ENCODE data around the gene SYNPR.

The SYNPR gene

GRCh38 chr3:63364495-63364894 is 86.4 kb downstream of the SYNPR start:
- no peak for TF ChIP-seq CTCF (IDR thresholded peaks at IDR 0.05; ENCODE audit: low read length, missing control alignments)
- peak; percentile 67 for DNase-seq (ENCODE audit: low read depth)
- H3K4me3 ChIP-seq (replicated peaks; ENCODE audit: low read depth, low read length) = no peak overlapping the region

GRCh38 chr3:63364910-63365309 is 86.8 kb downstream of the SYNPR start:
- no peak for DNase-seq (ENCODE audit: low read depth)
- TF ChIP-seq CTCF (IDR thresholded peaks at IDR 0.05; ENCODE audit: low read length, missing control alignments) = peak; percentile 14
- H3K4me3 ChIP-seq (replicated peaks; ENCODE audit: low read depth, low read length) = no peak overlapping the region

DNA sequence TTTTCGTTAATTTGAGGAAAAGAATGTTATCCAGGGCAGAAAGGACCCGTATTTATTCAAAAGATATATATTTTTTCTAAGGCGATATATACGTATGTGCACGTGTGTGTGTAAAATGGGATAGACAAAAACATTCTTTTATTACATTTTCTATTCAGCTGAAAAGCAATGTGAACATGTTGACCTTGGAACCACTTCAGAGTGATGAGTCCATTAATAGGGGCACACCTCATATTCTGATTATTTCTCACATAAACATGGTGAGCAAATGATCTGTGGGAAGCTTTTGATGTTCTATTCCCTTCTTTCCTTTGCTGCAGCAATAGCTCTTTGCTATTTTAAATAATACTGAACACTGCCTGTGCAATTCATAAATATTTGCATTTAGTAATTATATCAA is 87.6 kb downstream of the SYNPR start:
- no peak overlapping the region for H3K4me3 ChIP-seq (replicated peaks; ENCODE audit: low read depth, low read length)
- TF ChIP-seq CTCF (IDR thresholded peaks at IDR 0.05; ENCODE audit: low read length, missing control alignments) = no peak
- DNase-seq (ENCODE audit: low read depth) = no peak

DNA sequence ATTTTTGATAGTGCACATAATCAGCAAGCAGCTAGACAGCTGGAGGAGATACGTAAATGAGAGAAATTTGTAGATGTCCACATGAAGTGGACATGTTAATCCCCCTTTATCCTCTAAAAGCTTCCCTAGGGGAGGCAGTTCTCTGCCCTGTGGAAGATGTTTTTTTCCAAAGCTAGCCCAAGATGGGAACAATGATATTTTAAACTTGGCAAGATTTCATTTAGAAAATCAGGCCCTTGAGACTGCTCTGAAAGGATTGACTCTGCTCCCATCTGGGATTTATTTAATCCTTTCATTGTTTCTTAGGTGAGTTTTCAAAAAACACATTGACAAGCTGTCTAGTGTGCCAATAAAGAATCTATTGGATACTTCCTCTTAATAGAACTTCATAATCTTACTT is 92.0 kb downstream of the SYNPR start:
- no peak for TF ChIP-seq CTCF (IDR thresholded peaks at IDR 0.05; ENCODE audit: low read length, missing control alignments)
- no peak overlapping the region for H3K4me3 ChIP-seq (replicated peaks; ENCODE audit: low read depth, low read length)
- DNase-seq (ENCODE audit: low read depth) = no peak

GRCh38 chr3:63383040-63383439 is 104.9 kb downstream of the SYNPR start:
- no peak overlapping the region for H3K4me3 ChIP-seq (replicated peaks; ENCODE audit: low read depth, low read length)
- no peak for DNase-seq (ENCODE audit: low read depth)
- TF ChIP-seq CTCF (IDR thresholded peaks at IDR 0.05; ENCODE audit: low read length, missing control alignments) = no peak

DNA sequence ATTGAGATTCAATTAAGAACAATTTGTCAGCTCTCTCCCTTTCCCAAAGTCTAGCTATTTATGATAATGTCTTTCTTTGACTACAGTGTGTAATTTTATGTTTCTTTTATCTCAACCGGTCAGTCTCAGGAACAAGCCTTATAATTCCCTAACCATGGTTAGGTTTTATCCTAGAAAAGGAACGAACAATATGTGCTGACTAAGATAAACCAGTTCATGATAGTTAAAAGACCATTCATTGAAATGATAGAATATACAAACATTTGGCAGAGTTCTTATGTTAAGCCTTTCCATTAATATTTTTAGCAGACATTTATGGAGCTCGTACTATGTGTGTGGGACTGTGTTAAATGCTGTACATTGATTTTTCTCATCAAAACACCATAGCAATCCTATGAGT is 106.3 kb downstream of the SYNPR start:
- TF ChIP-seq CTCF (IDR thresholded peaks at IDR 0.05; ENCODE audit: low read length, missing control alignments) = no peak
- H3K4me3 ChIP-seq (replicated peaks; ENCODE audit: low read depth, low read length) = no peak overlapping the region
- DNase-seq (ENCODE audit: low read depth) = no peak

DNA sequence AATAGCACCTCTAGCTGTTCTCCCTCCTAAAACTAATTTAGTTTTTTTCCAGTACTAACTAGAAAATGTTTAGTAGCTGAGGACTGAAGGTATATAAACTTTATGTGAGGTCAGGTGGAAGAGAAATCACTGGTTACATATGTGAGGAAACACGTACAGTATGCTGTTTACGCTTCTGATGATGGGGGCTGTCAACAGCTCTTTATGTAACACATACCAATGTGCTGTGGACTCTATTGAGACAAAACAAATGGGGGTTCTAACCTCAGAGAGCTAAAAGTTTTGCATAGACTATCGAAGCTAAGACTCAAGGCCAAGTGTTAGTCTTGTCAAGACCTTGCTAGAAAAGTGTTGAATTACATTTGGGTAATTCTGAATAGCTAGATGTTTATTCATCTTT is 107.5 kb downstream of the SYNPR start:
- H3K4me3 ChIP-seq (replicated peaks; ENCODE audit: low read depth, low read length) = no peak overlapping the region
- TF ChIP-seq CTCF (IDR thresholded peaks at IDR 0.05; ENCODE audit: low read length, missing control alignments) = no peak
- no peak for DNase-seq (ENCODE audit: low read depth)
